ENCODE measurements around the gene CBFA2T3. TPM values are rescaled to one million over a fixed set of nuclear protein-coding genes. Genes with fewer than 3 reads are reported as not detected.
A peak's percentile ranks its signal among the peaks of the same experiment; 100 is the strongest.
"Not testable (repeated sequence)": the region's sequence is repeated elsewhere in the genome, so short reads cannot be mapped to it uniquely, and the experiment has no call there.

Gene CBFA2T3
- total and polyA plus RNA-seq, 2 of the 13 experiments (the other 11 are each of a cell fraction or from before 2014, with no cell fraction given), result 0.05 TPM; not detected in 1

- DNase-seq (ENCODE audit: low spot score) (no peak), FAIRE-seq (no peak), ATAC-seq (no peak)
- BruUV-seq (replicated peaks), result no TSS peak
- CTCF ChIA-PET (ENCODE audit: low intra/inter-chr PET ratio, low total read pairs), result no interaction called here
- H3K79me2 ChIP-seq (ENCODE audit: insufficient read depth, low read length), result no peaks in the 10 kb centered on the region
- no peaks in the 10 kb centered on the region for H3K9me3 ChIP-seq (ENCODE audit: low read length)
- POLR2A ChIA-PET, result no interaction called here
- no peaks in the 10 kb centered on the region for H3K36me3 ChIP-seq (replicated peaks in 1 of 2; ENCODE audit: control insufficient read depth in 1 of 2, insufficient read depth in 2 of 2, low read length in 2 of 2)
- H2AFZ ChIP-seq (ENCODE audit: low read length), result no peak overlapping the region
- H3K27ac ChIP-seq (ENCODE audit: extremely low read length, insufficient read depth, low read length), result no peak overlapping the region
- TF ChIP-seq EZH2 (conservative IDR thresholded peaks at IDR 0.05; ENCODE audit: low read depth, low read length), result peak; percentile 23; the same call in 1 of the 2 replicates
- TF ChIP-seq NR1H2 (CRISPR knock-in tag; IDR thresholded peaks at IDR 0.05; ENCODE audit: borderline replicate concordance, low read depth), result 0 out of 2 replicates have a peak, but pooled peaks have one; percentile 36
- TF ChIP-seq AGO1 (IDR thresholded peaks at IDR 0.05; ENCODE audit: low read depth, low read length, poor library complexity, severe bottlenecking), result no peak
- TF ChIP-seq CREM (IDR thresholded peaks at IDR 0.05), result no peak
- no peak for TF ChIP-seq CREM (CRISPR knock-in tag; IDR thresholded peaks at IDR 0.05)
- peaks cover 46 to 90% of the 10 kb centered on the region in 2 experiments for H3K27me3 ChIP-seq (ENCODE audit: control insufficient read depth in 1 of 2, insufficient read depth in 2 of 2, low read length in 2 of 2)
- no peak overlapping the region for H3K4me3 ChIP-seq (replicated peaks in 1 of 3; ENCODE audit: insufficient read depth in 1 of 3, low read depth in 2 of 3, low read length in 3 of 3)
- H3K4me1 ChIP-seq (ENCODE audit: insufficient read depth, low read length), result no peaks in the 10 kb centered on the region
- peaks cover 9% of the 10 kb centered on the region; the same call in 1 of the 2 replicates for H4K20me1 ChIP-seq (ENCODE audit: insufficient read depth, low read length)
- intact Hi-C loops (cut with micrococcal nuclease; ENCODE audit: unreplicated experiment), result no loop called here
- 25% methylated on average over 8 of the region's 20 CpGs for WGBS (ENCODE audit: low lambda C conversion rate)
- in situ Hi-C loops (cut with HindIII; ENCODE audit: extremely low pct_ligation_motif_present, low pct_unique_long_range_greater_than_20kb), result no loop called here
- H3K4me2 ChIP-seq (ENCODE audit: low read depth, low read length), result no peak overlapping the region
- H3K9ac ChIP-seq (ENCODE audit: insufficient read depth, low read depth, low read length), result no peak overlapping the region
Observed at GRCh38 chr16:88892065-88892464, 84.9 kb downstream of the CBFA2T3 start.

DNA sequence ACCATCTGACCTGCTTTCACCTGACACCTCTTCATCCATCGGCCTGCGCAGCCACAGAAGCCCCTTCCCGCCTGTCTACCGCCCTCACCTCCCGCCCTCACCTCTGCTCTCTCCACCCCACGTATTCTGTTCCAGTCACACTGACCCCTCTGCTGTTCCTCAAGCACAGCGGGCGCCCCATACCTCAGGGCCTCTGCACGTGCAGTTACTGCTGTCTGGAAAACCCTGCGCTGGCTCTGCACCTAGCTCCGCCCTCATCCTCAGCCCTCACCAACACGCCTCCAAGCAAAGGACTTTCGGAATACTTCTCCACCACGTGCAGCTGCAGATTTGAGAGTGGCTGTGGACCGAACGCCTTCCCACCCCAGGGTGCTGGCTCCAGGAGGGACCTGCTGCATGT lies 85.9 kb downstream of the CBFA2T3 start:
- Histone ChIP-seq H4K20me1 (ENCODE audit: insufficient read depth, low read length) (peaks cover 17% of the 10 kb centered on the region; the same call in 1 of the 2 replicates), H3K4me2 (ENCODE audit: low read depth, low read length) (no peak overlapping the region), H3K4me3 (replicated peaks in 1 of 3; ENCODE audit: insufficient read depth in 1 of 3, low read depth in 2 of 3, low read length in 3 of 3) (no peak overlapping the region), H3K79me2 (ENCODE audit: insufficient read depth, low read length) (no peaks in the 10 kb centered on the region), H3K27ac (ENCODE audit: extremely low read length, insufficient read depth, low read length) (no peak overlapping the region), H3K9me3 (ENCODE audit: low read length) (no peaks in the 10 kb centered on the region), H3K27me3 (ENCODE audit: control insufficient read depth in 1 of 2, insufficient read depth in 2 of 2, low read length in 2 of 2) (peaks cover 42 to 90% of the 10 kb centered on the region in 2 experiments), H2AFZ (ENCODE audit: low read length) (no peak overlapping the region), H3K4me1 (ENCODE audit: insufficient read depth, low read length) (no peaks in the 10 kb centered on the region), H3K36me3 (replicated peaks in 1 of 2; ENCODE audit: control insufficient read depth in 1 of 2, insufficient read depth in 2 of 2, low read length in 2 of 2) (no peaks in the 10 kb centered on the region), H3K9ac (ENCODE audit: insufficient read depth, low read depth, low read length) (no peak overlapping the region)
- BruUV-seq (replicated peaks), result no TSS peak
- ChIA-PET POLR2A (no interaction called here), CTCF (ENCODE audit: low intra/inter-chr PET ratio, low total read pairs) (no interaction called here)
- TF ChIP-seq YEATS4 (CRISPR knock-in tag; IDR thresholded peaks at IDR 0.05; ENCODE audit: borderline replicate concordance) (no peak), EZH2 (conservative IDR thresholded peaks at IDR 0.05; ENCODE audit: low read depth, low read length) (peak; percentile 18; the same call in 1 of the 2 replicates), HCFC1 (IDR thresholded peaks at IDR 0.05; ENCODE audit: low read depth, low read length) (no peak)
- TF ChIP-seq, protein P1, sequence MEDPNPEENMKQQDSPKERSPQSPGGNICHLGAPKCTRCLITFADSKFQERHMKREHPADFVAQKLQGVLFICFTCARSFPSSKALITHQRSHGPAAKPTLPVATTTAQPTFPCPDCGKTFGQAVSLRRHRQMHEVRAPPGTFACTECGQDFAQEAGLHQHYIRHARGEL (CRISPR knock-in tag; IDR thresholded peaks at IDR 0.05), result no peak
- no peak for FAIRE-seq
- 38% methylated on average over 16 of the region's 16 CpGs for WGBS (ENCODE audit: low lambda C conversion rate)
- no peak for DNase-seq (ENCODE audit: low spot score)
- in situ Hi-C loops (cut with HindIII; ENCODE audit: extremely low pct_ligation_motif_present, low pct_unique_long_range_greater_than_20kb) (no loop called here), intact Hi-C loops (cut with micrococcal nuclease; ENCODE audit: unreplicated experiment) (no loop called here)
- ATAC-seq, result no peak

DNA sequence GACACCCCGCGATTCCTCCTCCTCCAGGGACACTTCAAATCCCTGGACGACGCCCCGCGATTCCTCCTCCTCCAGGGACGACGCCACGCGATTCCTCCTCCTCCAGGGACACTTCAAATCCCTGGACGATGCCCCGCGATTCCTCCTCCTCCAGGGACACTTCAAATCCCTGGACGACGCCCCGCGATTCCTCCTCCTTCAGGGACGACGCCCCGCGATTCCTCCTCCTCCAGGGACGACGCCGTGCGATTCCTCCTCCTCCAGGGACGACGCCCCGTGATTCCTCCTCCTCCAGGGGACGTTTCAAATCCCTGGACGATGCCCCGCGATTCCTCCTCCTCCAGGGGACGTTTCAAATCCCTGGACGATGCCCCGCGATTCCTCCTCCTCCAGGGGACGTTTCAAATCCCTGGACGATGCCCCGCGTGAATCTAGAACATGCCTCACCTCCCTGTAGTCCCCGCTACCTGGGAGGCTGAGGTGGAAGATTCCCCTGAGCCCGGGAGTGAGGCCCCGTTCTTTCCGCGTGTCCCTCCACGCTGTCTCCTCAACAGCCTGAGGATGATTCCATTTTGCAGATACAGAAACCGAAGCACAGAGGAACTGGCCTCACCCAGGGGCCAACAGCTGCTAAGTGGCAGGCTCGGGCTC lies 87.2 kb downstream of the CBFA2T3 start:
- H3K27ac ChIP-seq (ENCODE audit: extremely low read length, insufficient read depth, low read length); H3K4me1 ChIP-seq (ENCODE audit: insufficient read depth, low read length); DNase-seq (ENCODE audit: low spot score); CTCF ChIA-PET (ENCODE audit: low intra/inter-chr PET ratio, low total read pairs); H3K9me3 ChIP-seq (ENCODE audit: low read length); H2AFZ ChIP-seq (ENCODE audit: low read length); intact Hi-C loops (cut with micrococcal nuclease; ENCODE audit: unreplicated experiment); H3K36me3 ChIP-seq (replicated peaks in 1 of 2; ENCODE audit: control insufficient read depth in 1 of 2, insufficient read depth in 2 of 2, low read length in 2 of 2); H3K79me2 ChIP-seq (ENCODE audit: insufficient read depth, low read length); FAIRE-seq; BruUV-seq (replicated peaks); POLR2A ChIA-PET; H3K9ac ChIP-seq (ENCODE audit: insufficient read depth, low read depth, low read length); in situ Hi-C loops (cut with HindIII; ENCODE audit: extremely low pct_ligation_motif_present, low pct_unique_long_range_greater_than_20kb); H3K4me2 ChIP-seq (ENCODE audit: low read depth, low read length); H3K4me3 ChIP-seq (replicated peaks in 1 of 3; ENCODE audit: insufficient read depth in 1 of 3, low read depth in 2 of 3, low read length in 3 of 3); ATAC-seq: not testable (repeated sequence)
- peaks cover 18% of the 10 kb centered on the region; the same call in 1 of the 2 replicates for H4K20me1 ChIP-seq (ENCODE audit: insufficient read depth, low read length)
- H3K27me3 ChIP-seq (ENCODE audit: control insufficient read depth in 1 of 2, insufficient read depth in 2 of 2, low read length in 2 of 2), result peaks cover 41 to 90% of the 10 kb centered on the region in 2 experiments
- 55% methylated on average over 47 of the region's 48 CpGs for WGBS (ENCODE audit: low lambda C conversion rate)

All from HepG2 (cell line).